Astrocyte (in vitro differentiated cells and primary cell): ENCODE measurements around the gene SLC16A7. TPM values are rescaled to one million over a fixed set of nuclear protein-coding genes. Genes with fewer than 3 reads are reported as not detected.
"Not testable (repeated sequence)": the region's sequence is repeated elsewhere in the genome, so short reads cannot be mapped to it uniquely, and the experiment has no call there.

Experiments used
- DNase-seq: peaks from one replicate; pipeline ENCODE4 v3.0.0-alpha.2; 2010; ENCODE audit warnings: low read depth
- FAIRE-seq: peaks from 2 replicates; lab custom pipeline; 2011; peaks lifted over from hg19 to GRCh38; lab: Jason Lieb, UNC
- H2AFZ ChIP-seq: 2 replicates; pipeline ENCODE4 v1.6.0; 2012; ENCODE audit warnings: low read depth, low read length, inconsistent platforms
- H3K27ac ChIP-seq: 2 replicates; pipeline ENCODE4 v1.5.1; 2011; ENCODE audit warnings: low read depth, low read length, inconsistent platforms
- H3K27me3 ChIP-seq: 2 replicates; pipeline ENCODE4 v1.6.0; 2011; ENCODE audit warnings: low read length, inconsistent platforms; ENCODE audit not compliant: insufficient read depth
- H3K36me3 ChIP-seq: 2 replicates; pipeline ENCODE4 v1.5.1; 2011; ENCODE audit warnings: low read length, inconsistent platforms; ENCODE audit not compliant: insufficient read depth
- H3K4me1 ChIP-seq: 2 replicates; pipeline ENCODE4 v1.5.1; 2011; ENCODE audit warnings: low read length, inconsistent platforms; ENCODE audit not compliant: insufficient read depth
- H3K4me2 ChIP-seq: 2 replicates; pipeline ENCODE4 v1.6.0; 2012; ENCODE audit warnings: low read length, inconsistent platforms
- H3K4me3 ChIP-seq: 2 replicates; pipeline ENCODE4 v1.5.1; 2011; ENCODE audit warnings: low read depth, mild to moderate bottlenecking, low read length, inconsistent platforms; ENCODE audit not compliant: insufficient read depth
- H3K79me2 ChIP-seq: 2 replicates; pipeline ENCODE4 v1.6.0; 2012; ENCODE audit warnings: mild to moderate bottlenecking, low read length, inconsistent platforms; ENCODE audit not compliant: insufficient read depth
- H3K9ac ChIP-seq: 2 replicates; pipeline ENCODE4 v1.6.0; 2012; ENCODE audit warnings: mild to moderate bottlenecking, low read length, inconsistent platforms
- H3K9me3 ChIP-seq: 2 replicates; pipeline ENCODE4 v1.5.1; 2012; ENCODE audit warnings: low read depth, mild to moderate bottlenecking, low read length, inconsistent platforms; ENCODE audit not compliant: insufficient read depth
- H4K20me1 ChIP-seq: 2 replicates; pipeline ENCODE4 v1.6.0; 2012; ENCODE audit warnings: low read length, inconsistent platforms; ENCODE audit not compliant: insufficient read depth
- H3K27ac Mint-ChIP-seq: one replicate; pipeline ENCODE4 v1.8.0; 2021; ENCODE audit warnings: mild to moderate bottlenecking, mixed read lengths; ENCODE audit not compliant: unreplicated experiment
- H3K27me3 Mint-ChIP-seq: one replicate; pipeline ENCODE4 v1.8.0; 2021; ENCODE audit warnings: low read depth, mixed read lengths; ENCODE audit not compliant: unreplicated experiment
- H3K36me3 Mint-ChIP-seq: one replicate; pipeline ENCODE4 v1.8.0; 2021; ENCODE audit warnings: low read depth, mixed read lengths; ENCODE audit not compliant: unreplicated experiment
- H3K4me1 Mint-ChIP-seq: one replicate; pipeline ENCODE4 v1.8.0; 2021; ENCODE audit warnings: low read depth, mixed read lengths; ENCODE audit not compliant: unreplicated experiment
- H3K4me3 Mint-ChIP-seq: one replicate; pipeline ENCODE4 v1.8.0; 2021; ENCODE audit warnings: mild to moderate bottlenecking, moderate library complexity, mixed read lengths; ENCODE audit not compliant: unreplicated experiment
- H3K9me3 Mint-ChIP-seq: one replicate; pipeline ENCODE4 v1.8.0; 2021; ENCODE audit warnings: mild to moderate bottlenecking, mixed read lengths; ENCODE audit not compliant: unreplicated experiment
- EZH2 ChIP-seq: IDR thresholded peaks from 2 replicates; pipeline ENCODE4 v1.6.1; 2012; ENCODE audit warnings: mild to moderate bottlenecking, low read length, inconsistent platforms; ENCODE audit not compliant: insufficient read depth
- total RNA-seq: library from RNA; stranded (reverse); gene quantifications from 2 replicates; pipeline ENCODE4 v1.2.1, GENCODE V29; 2021
- TF ChIP-seq, protein P1 (sequence below): IDR thresholded peaks from 2 replicates; pipeline ENCODE4 v1.5.1; 2011; ENCODE audit warnings: low read depth, mild to moderate bottlenecking, inconsistent platforms, low read length, moderate library complexity; ENCODE audit not compliant: insufficient read depth

SLC16A7 gene
- total RNA-seq, 1 donor from 2014 or later: 4.5 TPM

DNA sequence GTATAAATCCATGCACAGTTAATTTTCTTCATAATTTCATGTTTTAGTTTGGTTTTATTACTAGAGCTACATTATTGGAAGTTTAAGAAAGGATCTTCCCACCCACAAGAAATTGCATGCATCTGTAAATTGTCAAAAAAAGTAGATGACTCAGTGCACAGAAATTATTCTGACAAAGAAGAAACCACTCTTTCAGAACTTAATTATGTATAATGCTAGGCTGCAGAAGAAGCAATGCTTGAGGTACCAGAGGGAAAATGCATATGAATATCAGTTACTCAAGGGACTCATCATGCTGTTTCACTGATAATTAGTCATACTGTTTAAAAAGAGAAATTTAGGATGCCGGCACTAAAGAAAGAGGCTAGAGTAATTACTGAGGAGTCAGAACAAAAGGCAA is 147.0 kb downstream of the SLC16A7 start:
- Mint-ChIP-seq H3K27ac (no peak overlapping the region), H3K27me3 (peaks cover 2% of the 10 kb centered on the region), H3K4me3 (no peak overlapping the region), H3K36me3 (no peaks in the 10 kb centered on the region), H3K4me1 (peaks cover 7% of the 10 kb centered on the region), H3K9me3 (no peaks in the 10 kb centered on the region)
- H2AFZ ChIP-seq: no peak overlapping the region
- H3K9me3 ChIP-seq: no peaks in the 10 kb centered on the region
- FAIRE-seq: no peak
- DNase-seq: peak; percentile 66
- TF ChIP-seq, protein P1, sequence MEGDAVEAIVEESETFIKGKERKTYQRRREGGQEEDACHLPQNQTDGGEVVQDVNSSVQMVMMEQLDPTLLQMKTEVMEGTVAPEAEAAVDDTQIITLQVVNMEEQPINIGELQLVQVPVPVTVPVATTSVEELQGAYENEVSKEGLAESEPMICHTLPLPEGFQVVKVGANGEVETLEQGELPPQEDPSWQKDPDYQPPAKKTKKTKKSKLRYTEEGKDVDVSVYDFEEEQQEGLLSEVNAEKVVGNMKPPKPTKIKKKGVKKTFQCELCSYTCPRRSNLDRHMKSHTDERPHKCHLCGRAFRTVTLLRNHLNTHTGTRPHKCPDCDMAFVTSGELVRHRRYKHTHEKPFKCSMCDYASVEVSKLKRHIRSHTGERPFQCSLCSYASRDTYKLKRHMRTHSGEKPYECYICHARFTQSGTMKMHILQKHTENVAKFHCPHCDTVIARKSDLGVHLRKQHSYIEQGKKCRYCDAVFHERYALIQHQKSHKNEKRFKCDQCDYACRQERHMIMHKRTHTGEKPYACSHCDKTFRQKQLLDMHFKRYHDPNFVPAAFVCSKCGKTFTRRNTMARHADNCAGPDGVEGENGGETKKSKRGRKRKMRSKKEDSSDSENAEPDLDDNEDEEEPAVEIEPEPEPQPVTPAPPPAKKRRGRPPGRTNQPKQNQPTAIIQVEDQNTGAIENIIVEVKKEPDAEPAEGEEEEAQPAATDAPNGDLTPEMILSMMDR: no peak
- TF ChIP-seq EZH2: no peak
- no peaks in the 10 kb centered on the region for H3K27me3 ChIP-seq
- H3K4me2 ChIP-seq: no peak overlapping the region
- H3K79me2 ChIP-seq: no peaks in the 10 kb centered on the region
- H3K36me3 ChIP-seq: no peaks in the 10 kb centered on the region
- no peak overlapping the region for H3K9ac ChIP-seq
- no peaks in the 10 kb centered on the region for H4K20me1 ChIP-seq
- H3K27ac ChIP-seq: no peak overlapping the region
- H3K4me3 ChIP-seq: no peak overlapping the region
- no peaks in the 10 kb centered on the region for H3K4me1 ChIP-seq

DNA sequence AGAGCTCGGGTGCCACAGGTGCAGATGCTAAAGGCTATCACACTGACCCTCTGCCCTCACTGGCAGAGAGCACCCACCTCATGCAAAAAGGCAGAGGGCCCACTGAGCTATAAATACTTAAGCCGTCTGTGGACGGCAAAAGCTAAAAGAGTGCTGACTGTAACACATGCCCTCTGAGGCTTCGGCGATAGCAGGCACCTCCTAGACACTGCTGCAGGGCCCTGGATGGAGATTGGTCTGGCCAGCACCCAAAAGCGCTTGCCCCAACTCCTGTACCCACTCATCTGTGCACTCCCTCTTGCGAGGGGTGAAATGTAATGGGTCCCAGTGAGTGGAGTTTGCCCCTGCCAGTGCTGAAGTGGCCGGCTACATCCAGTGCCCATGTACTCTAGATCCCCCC is 148.7 kb downstream of the SLC16A7 start:
- H3K27me3 ChIP-seq: no peaks in the 10 kb centered on the region
- no peaks in the 10 kb centered on the region for H3K9me3 ChIP-seq
- no peak for FAIRE-seq
- Mint-ChIP-seq H3K4me1 (peaks cover 7% of the 10 kb centered on the region), H3K4me3 (no peak overlapping the region), H3K36me3 (no peaks in the 10 kb centered on the region), H3K27me3 (peaks cover 2% of the 10 kb centered on the region), H3K9me3 (no peaks in the 10 kb centered on the region), H3K27ac (no peak overlapping the region)
- H4K20me1 ChIP-seq: no peaks in the 10 kb centered on the region
- H2AFZ ChIP-seq: no peak overlapping the region
- H3K79me2 ChIP-seq: no peaks in the 10 kb centered on the region
- TF ChIP-seq, protein P1: no peak
- no peak overlapping the region for H3K9ac ChIP-seq
- no peak overlapping the region for H3K4me2 ChIP-seq
- no peak for DNase-seq
- no peaks in the 10 kb centered on the region for H3K4me1 ChIP-seq
- no peak overlapping the region for H3K4me3 ChIP-seq
- no peak overlapping the region for H3K27ac ChIP-seq
- H3K36me3 ChIP-seq: no peaks in the 10 kb centered on the region

DNA sequence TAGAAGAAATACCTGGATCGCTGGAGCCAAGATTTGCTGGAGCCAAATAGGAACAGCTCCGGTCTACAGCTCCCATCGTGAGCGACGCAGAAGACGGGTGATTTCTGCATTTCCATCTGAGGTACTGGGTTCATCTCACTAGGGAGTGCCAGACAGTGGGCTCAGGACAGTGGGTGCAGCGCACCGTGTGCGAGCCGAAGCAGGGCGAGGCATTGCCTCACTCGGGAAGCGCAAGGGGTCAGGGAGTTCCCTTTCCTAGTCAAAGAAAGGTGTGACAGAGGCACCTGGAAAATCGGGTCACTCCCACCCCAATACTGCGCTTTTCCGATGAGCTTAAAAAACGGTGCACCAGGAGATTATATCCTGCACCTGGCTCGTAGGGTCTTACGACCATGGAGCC is 155.3 kb downstream of the SLC16A7 start:
- H3K27me3 Mint-ChIP-seq, H3K9ac ChIP-seq, H3K27me3 ChIP-seq, H2AFZ ChIP-seq, H3K4me2 ChIP-seq, H3K4me1 Mint-ChIP-seq, H3K36me3 ChIP-seq, H3K4me3 ChIP-seq, H3K27ac Mint-ChIP-seq, H4K20me1 ChIP-seq, DNase-seq, H3K36me3 Mint-ChIP-seq, H3K4me3 Mint-ChIP-seq, H3K9me3 ChIP-seq, H3K27ac ChIP-seq, H3K4me1 ChIP-seq, H3K79me2 ChIP-seq, FAIRE-seq: not testable (repeated sequence)
- peaks cover 12% of the 10 kb centered on the region for H3K9me3 Mint-ChIP-seq
